HG03457 (cell line): ENCODE measurements around the gene ATG3.

Experiments
- ATAC-seq: cut with Tn5 transposase; IDR thresholded peaks from one replicate; pipeline ENCODE4 v1.9.1; 2021; ENCODE audit warnings: moderate number of reproducible peaks; ENCODE audit not compliant: unreplicated experiment

Gene ATG3

GRCh38 chr3:112561734-112562529 lies at the start of gene ATG3, which contains the start of gene SLC35A5:
ATG3 (minus strand) TSS chr3:112561962; CDS start chr3:112561528, 434 bp downstream.
SLC35A5 (plus strand) TSS chr3:112562045; CDS start chr3:112563404, 1,359 bp downstream.
- ATAC-seq, result peak; percentile 72

GRCh38 chr3:112610121-112610520 lies 48.4 kb upstream of the ATG3 start:
- ATAC-seq, result no peak

DNA sequence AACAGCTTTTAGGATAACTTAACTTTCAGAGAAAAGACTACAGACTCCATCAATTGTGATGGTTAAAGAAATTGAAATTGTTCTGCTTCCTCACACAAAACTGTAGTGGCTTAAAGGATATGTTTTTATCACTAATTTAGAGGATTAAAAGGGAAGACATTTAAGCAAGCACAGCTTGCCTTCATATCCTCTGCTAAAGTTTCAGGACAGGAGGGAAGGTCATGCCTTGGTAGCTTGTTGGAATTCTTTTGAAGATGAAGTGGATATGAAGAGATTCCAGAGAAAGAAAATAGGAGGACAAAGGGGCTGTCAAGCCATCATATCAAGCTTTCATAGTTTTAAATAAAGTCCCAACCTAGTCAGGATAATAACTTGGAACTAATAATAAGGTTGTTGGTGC lies 46.1 kb upstream of the ATG3 start:
- ATAC-seq, result no peak

GRCh38 chr3:112606098-112606497 lies 44.3 kb upstream of the ATG3 start:
- ATAC-seq, result no peak

DNA sequence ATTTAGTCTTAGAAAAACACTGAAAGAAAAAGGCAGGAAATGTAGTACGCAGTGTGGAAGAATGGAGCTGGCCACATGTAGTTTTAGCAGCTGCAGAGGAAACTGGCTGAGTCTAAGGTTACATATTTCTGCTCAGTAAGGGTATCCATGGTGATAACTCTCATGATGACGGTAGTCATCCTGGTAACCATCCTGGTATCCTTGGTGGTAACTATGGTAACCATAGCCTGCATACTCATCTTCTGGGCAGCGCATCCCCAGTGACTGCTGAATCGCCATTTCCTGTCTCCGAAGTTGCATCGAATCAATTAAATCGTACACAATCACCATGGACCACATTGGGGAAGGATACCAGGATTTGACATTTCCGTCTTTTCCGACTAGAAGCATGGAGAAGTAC lies 43.5 kb upstream of the ATG3 start:
- ATAC-seq, result no peak

GRCh38 chr3:112604536-112604935 lies 42.8 kb upstream of the ATG3 start:
- ATAC-seq, result no peak

GRCh38 chr3:112602217-112602838 lies 40.6 kb upstream of the ATG3 start:
- peak; percentile 81 for ATAC-seq

GRCh38 chr3:112598731-112599130 lies 37.0 kb upstream of the ATG3 start:
- no peak for ATAC-seq

- no peak for ATAC-seq
Measured at GRCh38 chr3:112597945-112598344, 36.2 kb upstream of the ATG3 start.

- ATAC-seq, result no peak
Measured at GRCh38 chr3:112594856-112595255, 33.1 kb upstream of the ATG3 start.

DNA sequence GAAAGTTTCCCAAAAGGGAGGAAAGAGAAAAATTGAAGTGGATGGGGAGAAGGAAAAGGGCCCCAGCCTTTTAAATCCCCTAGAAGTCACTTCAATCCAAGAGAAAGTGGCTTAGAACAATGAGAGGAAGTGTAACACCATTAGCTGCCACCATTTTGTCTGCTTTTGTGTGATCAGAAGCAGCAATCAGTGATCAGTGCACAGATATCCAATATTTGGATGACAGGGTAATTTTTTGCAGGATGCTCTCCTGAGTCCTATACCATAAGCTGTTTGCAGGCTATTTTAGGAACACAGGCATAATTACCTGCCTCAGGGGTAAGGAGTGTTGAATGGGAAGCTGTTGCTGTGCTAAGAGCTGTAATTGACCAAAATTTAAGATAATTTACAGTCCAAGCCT lies 31.5 kb upstream of the ATG3 start:
- ATAC-seq, result no peak

DNA sequence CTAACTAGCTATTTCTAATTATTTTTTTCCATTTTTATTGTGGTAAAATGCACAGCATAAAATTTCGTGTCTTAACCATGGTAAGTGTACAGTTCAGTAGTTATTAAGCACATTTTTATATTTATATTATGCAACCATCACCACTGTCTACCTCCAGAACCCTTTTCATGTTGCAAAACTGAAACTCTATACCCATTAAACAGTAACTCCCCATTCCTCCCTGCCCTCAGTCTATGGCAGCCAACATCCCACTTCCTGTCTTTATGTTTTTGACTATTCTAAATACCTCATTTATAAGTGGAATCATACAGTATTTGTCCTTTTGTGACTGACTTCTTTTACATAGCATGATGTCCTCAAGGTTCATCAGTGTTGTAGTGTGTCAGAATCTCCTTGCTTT lies 25.6 kb upstream of the ATG3 start:
- no peak for ATAC-seq

- ATAC-seq, result no peak
Measured at GRCh38 chr3:112585782-112586181, 24.0 kb upstream of the ATG3 start.

GRCh38 chr3:112583105-112583504 lies 21.3 kb upstream of the ATG3 start:
- ATAC-seq, result no peak

GRCh38 chr3:112582244-112582874 lies 20.6 kb upstream of the ATG3 start:
- ATAC-seq, result no peak

- no peak for ATAC-seq
Measured at GRCh38 chr3:112579697-112580096, 17.9 kb upstream of the ATG3 start.

- ATAC-seq, result no peak
Measured at GRCh38 chr3:112579232-112579631, 17.5 kb upstream of the ATG3 start.

GRCh38 chr3:112572701-112573100 lies 10.9 kb upstream of the ATG3 start:
- no peak for ATAC-seq

DNA sequence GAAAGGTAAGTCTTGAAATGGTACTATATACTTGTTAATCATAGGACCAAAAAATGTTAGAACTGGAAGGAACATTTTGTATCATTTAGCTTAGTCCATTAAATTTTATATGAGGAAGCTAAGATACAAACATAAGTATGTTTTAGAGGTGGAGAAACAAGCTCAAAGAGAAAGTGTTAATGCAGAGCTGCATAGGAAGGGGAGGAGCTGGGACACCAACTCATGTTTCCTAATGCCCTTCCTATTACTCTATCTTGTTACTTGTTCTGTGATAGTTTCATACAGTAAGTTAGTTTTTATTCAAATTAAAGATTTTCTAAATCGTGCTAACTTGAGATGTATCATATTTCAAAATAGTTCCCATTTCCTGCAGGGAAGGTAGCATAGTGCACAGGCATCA lies 7.5 kb upstream of the ATG3 start:
- no peak for ATAC-seq

GRCh38 chr3:112568642-112569041 lies 6.9 kb upstream of the ATG3 start:
- no peak for ATAC-seq

GRCh38 chr3:112564940-112565305 lies 3.2 kb upstream of the ATG3 start:
- ATAC-seq, result no peak
